Mesodermal cell (in vitro differentiated cells): ENCODE measurements around the gene MORN1.

Experiments
- H3K27ac ChIP-seq: 2 replicates; pipeline ENCODE4 v1.7.0; 2013; ENCODE audit warnings: mild to moderate bottlenecking, low read depth, low read length, moderate library complexity; ENCODE audit not compliant: severe bottlenecking
- H3K36me3 ChIP-seq: 2 replicates; pipeline ENCODE4 v1.7.1; 2013; ENCODE audit warnings: mild to moderate bottlenecking, low read length, moderate library complexity; ENCODE audit not compliant: control insufficient read depth, insufficient read depth
- H3K4me1 ChIP-seq: one replicate; pipeline ENCODE4 v1.7.1; 2013; ENCODE audit warnings: mild to moderate bottlenecking, low read length; ENCODE audit not compliant: insufficient read depth, control insufficient read depth, poor library complexity, severe bottlenecking
- H3K4me3 ChIP-seq: 2 replicates; pipeline ENCODE4 v1.7.0; 2013; ENCODE audit warnings: low read length, control low read depth, mild to moderate bottlenecking; ENCODE audit not compliant: insufficient read depth, poor library complexity, severe bottlenecking; ENCODE audit errors: extremely low read depth
- H3K9me3 ChIP-seq: 2 replicates; pipeline ENCODE4 v1.7.1; 2013; ENCODE audit warnings: mild to moderate bottlenecking, low read length, moderate library complexity; ENCODE audit not compliant: control insufficient read depth
- WGBS, 2 experiments: methylation state at CpG; one replicate each; pipeline ENCODE4 v1.1.5; 2013; ENCODE audit warnings: missing lambda C conversion rate in 2 of 2; ENCODE audit not compliant: insufficient coverage in 2 of 2; 5-methylcytosine and 5-hydroxymethylcytosine counted together

The MORN1 gene

GRCh38 chr1:2368053-2368744, 23.2 kb downstream of the MORN1 start:
- Histone ChIP-seq H3K36me3 (no peaks in the 10 kb centered on the region), H3K4me1 (no peaks in the 10 kb centered on the region), H3K4me3 (no peak overlapping the region), H3K9me3 (no peaks in the 10 kb centered on the region), H3K27ac (no peak overlapping the region)
- 97 to 100% methylated on average over 3 to 5 of the region's 8 CpGs for WGBS, 2 experiments

- no CpG with 5 or more reads among the region's 2 CpGs for WGBS, 2 experiments
- H3K27ac ChIP-seq: no peak overlapping the region
- no peak overlapping the region for H3K4me3 ChIP-seq
- H3K9me3 ChIP-seq: no peaks in the 10 kb centered on the region
- H3K4me1 ChIP-seq: no peaks in the 10 kb centered on the region
- no peaks in the 10 kb centered on the region for H3K36me3 ChIP-seq
These were observed 27.4 kb downstream of the MORN1 start for GRCh38 chr1:2363847-2364513.

DNA sequence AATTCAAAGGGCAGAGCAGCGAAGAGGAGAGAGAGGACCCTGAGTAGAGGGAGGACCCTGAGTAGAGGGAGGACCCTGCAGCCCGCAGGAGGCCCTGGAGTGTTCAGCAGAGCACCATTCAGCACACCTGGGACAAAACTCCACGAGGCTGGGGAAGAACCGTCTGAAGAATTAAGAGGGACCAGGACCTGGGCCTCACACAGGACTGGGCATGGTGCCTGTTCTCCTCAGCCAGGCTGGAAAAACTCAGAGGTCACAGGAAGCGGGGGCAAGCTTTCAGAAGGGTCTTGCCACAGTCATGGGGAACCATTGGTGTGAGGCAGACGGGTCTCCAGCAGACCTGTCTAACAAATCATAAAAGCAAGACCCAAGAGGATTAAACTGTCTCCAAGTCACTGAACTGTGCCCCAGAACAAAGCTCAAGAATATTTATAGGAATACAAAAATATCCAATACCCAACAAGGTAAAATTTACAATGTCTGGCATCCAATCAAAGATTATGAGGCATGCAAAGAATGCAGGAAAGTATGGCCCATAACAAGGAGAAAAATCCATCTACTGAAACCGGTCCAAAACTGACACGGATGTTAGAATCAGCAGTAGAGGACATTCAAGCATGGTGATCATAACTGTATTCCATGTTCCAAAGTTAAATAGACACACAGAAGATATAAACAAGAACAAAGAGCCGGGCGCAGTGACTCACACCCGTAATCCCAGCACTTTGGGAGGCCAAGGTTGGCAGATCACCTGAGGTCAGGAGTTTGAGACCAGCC, 30.6 kb downstream of the MORN1 start:
- Histone ChIP-seq H3K27ac (no peak overlapping the region), H3K9me3 (no peaks in the 10 kb centered on the region), H3K4me1 (no peaks in the 10 kb centered on the region), H3K36me3 (no peaks in the 10 kb centered on the region), H3K4me3 (no peak overlapping the region)
- 90 to 91% methylated on average over 9 to 11 of the region's 11 CpGs for WGBS, 2 experiments

DNA sequence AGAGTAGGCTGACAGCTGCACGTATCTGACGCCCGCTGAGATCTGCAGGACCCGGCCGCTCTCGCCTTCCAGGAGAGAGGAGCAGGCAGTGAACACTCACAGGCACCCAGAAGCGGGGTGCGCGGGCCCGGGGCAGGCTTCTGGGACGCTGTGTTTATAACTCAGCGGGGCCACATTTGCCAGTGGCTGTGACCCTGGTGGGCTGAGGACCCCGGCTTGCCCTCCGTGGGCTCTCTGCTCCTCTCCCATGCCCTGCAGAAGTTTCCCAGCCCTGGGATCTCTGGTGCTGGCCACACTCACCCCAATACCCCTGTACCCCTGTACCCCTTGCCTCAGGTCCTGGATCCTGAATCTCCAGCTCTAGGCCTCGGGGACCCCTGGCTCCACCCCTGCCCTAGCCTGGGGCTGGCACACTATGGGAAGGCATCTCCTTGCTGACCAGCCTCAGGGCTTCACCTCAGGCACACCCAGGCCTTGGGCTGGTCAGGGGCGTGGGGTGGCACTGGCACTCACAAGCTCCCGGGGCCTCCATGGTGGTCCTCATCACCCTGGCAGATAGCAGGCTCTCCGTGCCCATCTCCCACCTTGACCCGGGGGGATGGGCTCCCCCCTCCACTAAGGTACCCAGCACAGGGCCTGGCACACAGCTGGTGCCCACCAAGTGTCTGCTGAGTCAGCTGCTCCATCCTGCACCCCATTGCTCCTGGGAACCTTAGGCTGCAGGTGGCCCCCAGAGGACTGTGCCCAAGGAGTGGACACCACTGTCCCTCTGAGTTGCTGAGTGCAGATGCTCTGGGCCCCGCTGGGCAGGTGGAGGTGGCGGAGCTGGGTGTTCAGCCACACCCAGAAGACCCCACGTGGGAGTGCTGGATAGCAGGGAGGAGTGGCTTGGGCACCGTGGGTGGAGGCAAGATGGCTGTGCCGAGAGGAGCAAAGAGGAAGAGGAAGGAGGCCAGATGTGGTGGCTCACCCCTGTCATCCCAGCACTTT, 32.4 kb downstream of the MORN1 start:
- no peak overlapping the region for H3K4me3 ChIP-seq
- H3K9me3 ChIP-seq: no peaks in the 10 kb centered on the region
- WGBS, 2 experiments: 81 to 86% methylated on average over 21 to 24 of the region's 24 CpGs
- no peaks in the 10 kb centered on the region for H3K36me3 ChIP-seq
- H3K4me1 ChIP-seq: peaks cover 3% of the 10 kb centered on the region
- no peak overlapping the region for H3K27ac ChIP-seq

- H3K4me1 ChIP-seq: peaks cover 3% of the 10 kb centered on the region
- WGBS, 2 experiments: 86 to 92% methylated on average over 7 to 13 of the region's 13 CpGs
These were observed 33.3 kb downstream of the MORN1 start for GRCh38 chr1:2358072-2358471.

DNA sequence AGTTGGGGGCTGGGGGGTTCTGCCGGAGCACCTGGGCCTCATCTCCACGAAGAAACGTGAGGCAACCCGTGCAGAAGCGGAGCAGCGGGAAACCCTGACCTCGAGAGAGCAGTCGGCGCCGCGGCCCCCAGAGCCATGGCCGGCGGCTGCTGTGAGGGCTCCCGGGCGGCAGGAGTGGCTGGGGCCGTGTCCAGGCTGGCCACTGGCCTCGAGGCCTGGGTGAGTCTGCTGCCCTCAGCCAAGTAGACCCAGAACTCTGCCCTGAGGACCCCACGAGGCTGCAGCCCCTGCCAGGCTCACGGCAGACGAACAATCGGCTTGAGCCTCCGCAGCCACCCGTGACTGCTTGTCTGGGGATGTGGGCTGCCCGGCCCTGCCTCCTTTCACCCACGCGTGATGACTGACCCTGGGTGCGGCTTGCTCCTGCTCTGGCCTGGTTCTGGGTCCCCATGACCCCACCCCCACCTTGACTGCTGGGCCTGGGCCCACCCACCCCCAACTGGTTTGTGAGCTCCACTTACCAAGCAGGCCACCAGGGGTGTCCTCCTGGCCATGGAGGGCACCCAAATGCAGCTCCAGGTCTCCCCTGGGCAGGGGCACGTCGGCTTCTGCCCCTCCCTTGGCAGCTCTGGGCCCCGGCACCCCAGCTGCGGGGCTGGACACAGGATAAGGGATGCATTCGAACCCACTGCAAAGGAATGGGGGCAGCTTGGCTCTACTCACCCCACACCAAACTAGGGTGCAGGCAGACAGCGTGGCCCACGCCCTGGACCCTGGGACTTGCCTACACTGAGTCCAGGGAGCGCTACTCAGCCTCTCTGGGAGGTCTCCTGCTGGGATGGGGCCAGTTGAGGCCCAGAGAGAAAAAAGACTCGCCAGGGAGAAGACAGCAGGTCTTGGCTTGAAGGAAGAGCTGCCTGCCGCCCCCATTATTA, 34.2 kb downstream of the MORN1 start:
- whole genome bisulfite sequencing, 2 experiments: 94 to 96% methylated on average over 32 to 35 of the region's 37 CpGs
- H3K4me1 ChIP-seq: peaks cover 3% of the 10 kb centered on the region
- no peak overlapping the region for H3K4me3 ChIP-seq
- H3K27ac ChIP-seq: no peak overlapping the region
- no peaks in the 10 kb centered on the region for H3K36me3 ChIP-seq
- H3K9me3 ChIP-seq: no peaks in the 10 kb centered on the region

More at GRCh38 chr1:2358072-2358471, 33.3 kb downstream of the MORN1 start:
- Histone ChIP-seq H3K36me3 (no peaks in the 10 kb centered on the region), H3K4me3 (no peak overlapping the region), H3K27ac (no peak overlapping the region), H3K9me3 (no peaks in the 10 kb centered on the region)

GRCh38 chr1:2356401-2356800, 35.0 kb downstream of the MORN1 start:
- WGBS, 2 experiments: 95% methylated on average over 14 to 15 of the region's 15 CpGs
- no peaks in the 10 kb centered on the region for H3K36me3 ChIP-seq
- peaks cover 3% of the 10 kb centered on the region for H3K4me1 ChIP-seq
- H3K4me3 ChIP-seq: no peak overlapping the region
- no peak overlapping the region for H3K27ac ChIP-seq
- no peaks in the 10 kb centered on the region for H3K9me3 ChIP-seq

- Histone ChIP-seq H3K9me3 (no peaks in the 10 kb centered on the region), H3K4me3 (no peak overlapping the region), H3K4me1 (peaks cover 3% of the 10 kb centered on the region), H3K27ac (no peak overlapping the region), H3K36me3 (no peaks in the 10 kb centered on the region)
- WGBS, 2 experiments: 91 to 92% methylated on average over 24 to 25 of the region's 28 CpGs
These were observed 35.7 kb downstream of the MORN1 start for GRCh38 chr1:2355373-2356261.
